Hepatic stellate cell (primary cell): Measurements from ENCODE around the gene SMARCA1.

ENCODE experiments used
- DNase-seq: peaks from one replicate; pipeline ENCODE4 v3.0.0; 2011; ENCODE audit warnings: low spot score

Gene SMARCA1

GRCh38 chrX:129452523-129452922 is 70.8 kb downstream of the SMARCA1 start:
- DNase-seq: no peak

GRCh38 chrX:129450123-129450522 is 73.2 kb downstream of the SMARCA1 start:
- no peak for DNase-seq

- DNase-seq: no peak
Observed at GRCh38 chrX:129449148-129449547, 74.1 kb downstream of the SMARCA1 start.

- no peak for DNase-seq
Observed at GRCh38 chrX:129445436-129445835, 77.9 kb downstream of the SMARCA1 start.

- DNase-seq: no peak
Observed at GRCh38 chrX:129433945-129434344, 89.3 kb downstream of the SMARCA1 start.

GRCh38 chrX:129433461-129433860 is 89.8 kb downstream of the SMARCA1 start:
- no peak for DNase-seq

GRCh38 chrX:129427267-129427666 is 96.0 kb downstream of the SMARCA1 start:
- no peak for DNase-seq

- DNase-seq: no peak
Observed at GRCh38 chrX:129423191-129423590, 100.1 kb downstream of the SMARCA1 start.

GRCh38 chrX:129404670-129405008 is 118.7 kb downstream of the SMARCA1 start:
- DNase-seq: no peak

- DNase-seq: no peak
Observed at GRCh38 chrX:129403974-129404669, 119.2 kb downstream of the SMARCA1 start.
